GM10248 (cell line): ENCODE measurements around the gene CMTR1.
A peak's percentile ranks its signal among the peaks of the same experiment; 100 is the strongest.
"Not testable (repeated sequence)": the region's sequence is repeated elsewhere in the genome, so short reads cannot be mapped to it uniquely, and the experiment has no call there.

Experiments used
- CTCF ChIA-PET: fragments of 300-600 bp; sonication (Branson Sonifier 250); formaldehyde crosslinking; extraction: SDS; loops from one replicate; lab custom pipeline; 2021; ENCODE audit warnings: antibody characterized with exemption; lab: Yijun Ruan, JAX
- POLR2A ChIA-PET: fragments of 350-650 bp; sonication (Branson Sonifier 250); formaldehyde crosslinking; extraction: SDS; loops from one replicate; lab custom pipeline; 2020; ENCODE audit warnings: antibody characterized with exemption; lab: Yijun Ruan, JAX
- DNase-seq: peaks from one replicate; pipeline ENCODE4 v3.0.0; 2012; ENCODE audit errors: extremely low spot score
- CTCF ChIP-seq: IDR thresholded peaks from 2 replicates; pipeline ENCODE4 v1.5.1; 2012; ENCODE audit warnings: mild to moderate bottlenecking, low read depth; ENCODE audit errors: extremely low read depth, missing control alignments, control extremely low read depth

The CMTR1 gene

GRCh38 chr6:37433657-37434271 is 743 bp downstream of the CMTR1 start:
- peak; percentile 68 for DNase-seq
- no peak for TF ChIP-seq CTCF
- POLR2A ChIA-PET = interaction anchor here (1.1 kb wide), 1 partner anchor 8 kb away, joined by 3 read pairs; no protein-coding TSS in a partner anchor
- CTCF ChIA-PET = interaction anchor here (0.7 to 2.2 kb wide), 10 partner anchors 8 to 258 kb away, joined by 3 to 14 read pairs (median 4); no protein-coding TSS in a partner anchor

GRCh38 chr6:37435373-37435772 is 2.4 kb downstream of the CMTR1 start:
- TF ChIP-seq CTCF = no peak
- ChIA-PET CTCF (interaction anchor here (1.0 to 1.1 kb wide), 2 partner anchors 8 to 131 kb away, joined by 3 read pairs; no protein-coding TSS in a partner anchor), POLR2A (no interaction called here)
- DNase-seq = no peak

GRCh38 chr6:37435816-37436215 is 2.8 kb downstream of the CMTR1 start:
- ChIA-PET CTCF (interaction anchor here (1.0 kb wide), 1 partner anchor 130 kb away, joined by 3 read pairs; no protein-coding TSS in a partner anchor), POLR2A (no interaction called here)
- DNase-seq = no peak
- peak; percentile 16 for TF ChIP-seq CTCF

GRCh38 chr6:37438930-37439329 is 5.9 kb downstream of the CMTR1 start:
- no peak for DNase-seq
- ChIA-PET POLR2A (no interaction called here), CTCF (no interaction called here)
- TF ChIP-seq CTCF = no peak

GRCh38 chr6:37441651-37442050 is 8.6 kb downstream of the CMTR1 start:
- ChIA-PET POLR2A (interaction anchor here (0.6 to 1.2 kb wide), 2 partner anchors 9 to 53 kb away, joined by 3 read pairs; partner anchors contain the start of gene CMTR1), CTCF (interaction anchor here (0.8 to 1.4 kb wide), 3 partner anchors 9 to 23 kb away, joined by 3 read pairs; partner anchors contain the start of gene CMTR1)
- TF ChIP-seq CTCF = no peak
- DNase-seq = no peak

- no peak for DNase-seq
- ChIA-PET POLR2A (interaction anchor here (1.2 kb wide), 1 partner anchor 10 kb away, joined by 3 read pairs; the partner anchor contains the start of gene CMTR1), CTCF (interaction anchor here (0.8 to 1.8 kb wide), 4 partner anchors 10 to 117 kb away, joined by 3 to 6 read pairs (median 3); partner anchors contain the start of gene CMTR1)
- TF ChIP-seq CTCF = no peak
Measured at GRCh38 chr6:37442416-37443215, 9.6 kb downstream of the CMTR1 start.

- POLR2A ChIA-PET, DNase-seq: not testable (repeated sequence)
- CTCF ChIA-PET = interaction anchor here (1.1 to 1.8 kb wide), 3 partner anchors 9 to 118 kb away, joined by 3 to 6 read pairs (median 3); partner anchors contain the start of gene CMTR1
Measured at GRCh38 chr6:37443216-37443542, 10.2 kb downstream of the CMTR1 start.
